Testis (tissue), 2 donors: ENCODE measurements around the gene BMP6.

Experiments used
- POLR2A ChIP-seq: fragments of 450-650 bp; IDR thresholded peaks from one replicate; pipeline ENCODE4 v1.6.1; 2017; ENCODE audit warnings: antibody characterized with exemption, mild to moderate bottlenecking, moderate library complexity
- TF ChIP-seq, protein P1 (sequence below), 3 experiments: fragments of 450-650 bp in 2 of 3; fragments of 200-600 bp in 1 of 3; sonication (generic) in 1 of 3; IDR thresholded peaks; one replicate each; pipeline ENCODE4 v1.5.1; 2016 to 2019; ENCODE audit warnings: antibody characterized with exemption in 3 of 3, mild to moderate bottlenecking in 2 of 3, moderate library complexity in 1 of 3

DNA sequence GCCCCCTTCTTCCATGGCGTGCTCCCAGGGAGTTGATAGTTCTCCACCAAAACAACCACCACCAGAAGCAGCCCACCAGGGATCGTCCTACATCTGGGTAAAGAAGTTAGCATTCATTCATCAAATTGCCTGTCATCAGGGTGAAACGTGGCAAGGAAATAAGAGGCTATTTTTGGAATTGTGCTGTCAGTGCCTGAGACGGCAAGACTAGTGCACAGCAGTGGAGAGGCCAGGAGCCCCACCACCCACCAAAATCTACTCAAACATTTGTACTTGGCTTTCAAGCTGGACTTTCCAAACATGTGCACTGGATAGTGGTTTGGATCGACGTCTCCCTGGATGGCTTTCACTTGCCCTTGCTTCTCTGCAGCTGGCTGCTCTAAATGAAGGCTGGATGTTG, 139.9 kb downstream of the BMP6 start:
- TF ChIP-seq, protein P1, sequence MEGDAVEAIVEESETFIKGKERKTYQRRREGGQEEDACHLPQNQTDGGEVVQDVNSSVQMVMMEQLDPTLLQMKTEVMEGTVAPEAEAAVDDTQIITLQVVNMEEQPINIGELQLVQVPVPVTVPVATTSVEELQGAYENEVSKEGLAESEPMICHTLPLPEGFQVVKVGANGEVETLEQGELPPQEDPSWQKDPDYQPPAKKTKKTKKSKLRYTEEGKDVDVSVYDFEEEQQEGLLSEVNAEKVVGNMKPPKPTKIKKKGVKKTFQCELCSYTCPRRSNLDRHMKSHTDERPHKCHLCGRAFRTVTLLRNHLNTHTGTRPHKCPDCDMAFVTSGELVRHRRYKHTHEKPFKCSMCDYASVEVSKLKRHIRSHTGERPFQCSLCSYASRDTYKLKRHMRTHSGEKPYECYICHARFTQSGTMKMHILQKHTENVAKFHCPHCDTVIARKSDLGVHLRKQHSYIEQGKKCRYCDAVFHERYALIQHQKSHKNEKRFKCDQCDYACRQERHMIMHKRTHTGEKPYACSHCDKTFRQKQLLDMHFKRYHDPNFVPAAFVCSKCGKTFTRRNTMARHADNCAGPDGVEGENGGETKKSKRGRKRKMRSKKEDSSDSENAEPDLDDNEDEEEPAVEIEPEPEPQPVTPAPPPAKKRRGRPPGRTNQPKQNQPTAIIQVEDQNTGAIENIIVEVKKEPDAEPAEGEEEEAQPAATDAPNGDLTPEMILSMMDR (IDR thresholded peaks at IDR 0.05): no peak
- TF ChIP-seq POLR2A: no peak
